Gastrocnemius medialis (tissue), 4 donors: ENCODE results near the gene GPR152.

Experiments used
- CTCF ChIP-seq, 5 experiments: fragments of 450-650 bp in 3 of 5; fragments of 200-600 bp in 2 of 5; sonication (generic) in 2 of 5; IDR thresholded peaks in 4 of 5; conservative IDR thresholded peaks in 1 of 5; 1 replicate in 4 of 5; 2 replicates in 1 of 5; pipeline ENCODE4 v1.5.1; 2016 to 2019; ENCODE audit warnings: antibody characterized with exemption in 5 of 5, mild to moderate bottlenecking in 3 of 5, moderate library complexity in 3 of 5
- POLR2A ChIP-seq, 2 donors: fragments of 450-650 bp; IDR thresholded peaks; one replicate each; pipeline ENCODE4 v1.6.1; 2017; ENCODE audit warnings: antibody characterized with exemption in 2 of 2, mild to moderate bottlenecking in 2 of 2, moderate library complexity in 2 of 2

- no peak for TF ChIP-seq CTCF (IDR thresholded peaks at IDR 0.05 in 4 of 5, conservative IDR thresholded peaks at IDR 0.05 in 1 of 5)
- TF ChIP-seq POLR2A (IDR thresholded peaks at IDR 0.05) = no peak
These were observed 11.3 kb upstream of the GPR152 start for GRCh38 chr11:67463680-67464410.
